Dermis microvascular lymphatic vessel endothelial cell (primary cell): ENCODE measurements around the gene ZNF213. TPM values are rescaled to one million over a fixed set of nuclear protein-coding genes. Genes with fewer than 3 reads are reported as not detected.
"Not testable (repeated sequence)": the region's sequence is repeated elsewhere in the genome, so short reads cannot be mapped to it uniquely, and the experiment has no call there.

Experiments
- DNase-seq, 2 donors: peaks; one replicate each; pipeline versions ENCODE4 v3.0.0 to v3.0.0-alpha.2; 2010; ENCODE audit warnings: low read depth in 2 of 2
- total RNA-seq: library from RNA; depleted of rRNA; stranded (reverse); fragments of >200 nt; gene quantifications from 2 replicates; pipeline ENCODE4 v1.2.1, GENCODE V29; 2014

Gene ZNF213
- total RNA-seq, 1 donor from 2014 or later = 2.8 TPM

GRCh38 chr16:3129137-3130131 is 5.4 kb upstream of the ZNF213 start:
- peak; percentile 76 to 88 for DNase-seq

DNA sequence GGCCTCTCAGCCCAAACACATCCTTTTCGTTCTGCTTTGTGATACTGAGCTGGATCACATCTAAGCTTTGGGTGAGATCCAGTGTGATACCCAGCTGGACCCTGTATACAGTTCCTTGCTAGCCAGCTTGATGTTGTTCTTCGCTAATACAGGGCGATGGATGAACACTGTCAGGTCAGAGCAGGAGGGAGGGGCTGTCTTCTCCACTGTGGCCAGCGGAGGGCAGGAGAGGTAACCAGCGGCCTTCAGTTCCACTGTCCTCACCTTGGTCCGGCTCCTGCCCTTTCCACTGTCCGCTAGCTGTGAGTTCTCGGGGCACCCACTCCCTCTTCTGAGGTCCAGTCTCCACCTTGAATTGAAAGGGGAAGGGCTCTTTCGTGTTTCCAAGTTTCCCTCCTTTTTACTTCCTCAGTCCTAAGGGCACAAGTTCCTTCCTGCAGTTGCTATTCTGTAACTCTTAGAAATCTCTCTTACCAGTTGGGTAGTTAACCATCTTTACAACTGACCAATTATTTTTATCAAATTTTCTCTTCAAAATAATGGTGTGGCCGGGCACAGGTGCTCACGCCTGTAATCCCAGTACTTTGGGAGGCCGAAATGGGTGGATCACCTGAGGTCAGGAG is 3.0 kb upstream of the ZNF213 start:
- DNase-seq = peak; percentile 31 to 62

- no peak for DNase-seq
These were observed 985 bp upstream of the ZNF213 start for GRCh38 chr16:3133844-3134243.

DNA sequence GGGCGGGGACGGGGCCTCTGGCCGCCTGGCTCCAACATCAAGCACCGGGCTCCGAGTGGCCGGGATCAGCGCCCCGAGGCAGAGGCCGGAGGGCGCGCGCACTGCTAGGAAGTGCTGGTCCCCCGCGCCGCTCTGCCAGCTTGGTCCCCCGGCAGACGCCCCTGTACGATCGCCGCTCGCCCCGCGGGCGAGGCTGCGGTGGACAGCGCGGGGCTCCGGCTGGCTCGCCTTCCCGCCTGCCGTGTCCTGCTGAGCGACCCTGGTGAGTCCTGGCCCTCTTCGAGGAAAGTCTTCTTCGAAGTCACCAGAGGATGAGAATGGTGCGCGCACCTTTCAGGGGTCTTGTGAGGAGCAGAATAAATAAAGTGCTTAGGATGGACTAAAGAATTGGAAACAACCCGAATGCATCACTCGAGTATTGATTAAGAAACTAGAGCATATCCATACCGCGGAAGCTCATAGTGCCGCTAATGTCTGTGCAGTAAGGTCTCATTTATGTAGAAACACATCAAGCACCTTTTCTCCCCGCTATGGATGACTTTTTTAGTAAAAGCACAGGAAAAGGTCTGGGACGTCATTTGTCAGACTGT is 392 bp downstream of the ZNF213 start:
- DNase-seq = no peak

DNA sequence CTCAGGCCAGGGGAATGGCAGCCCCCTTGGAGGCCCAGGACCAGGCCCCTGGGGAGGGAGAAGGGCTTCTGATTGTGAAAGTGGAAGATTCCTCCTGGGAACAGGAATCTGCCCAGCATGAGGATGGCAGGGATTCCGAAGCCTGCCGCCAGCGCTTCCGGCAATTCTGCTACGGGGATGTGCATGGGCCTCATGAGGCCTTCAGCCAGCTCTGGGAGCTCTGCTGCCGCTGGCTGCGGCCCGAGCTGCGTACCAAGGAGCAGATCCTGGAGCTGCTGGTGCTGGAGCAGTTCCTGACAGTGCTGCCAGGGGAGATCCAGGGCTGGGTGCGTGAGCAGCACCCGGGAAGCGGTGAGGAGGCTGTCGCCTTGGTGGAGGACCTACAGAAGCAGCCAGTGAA is 2.4 kb downstream of the ZNF213 start:
- DNase-seq = no peak

DNA sequence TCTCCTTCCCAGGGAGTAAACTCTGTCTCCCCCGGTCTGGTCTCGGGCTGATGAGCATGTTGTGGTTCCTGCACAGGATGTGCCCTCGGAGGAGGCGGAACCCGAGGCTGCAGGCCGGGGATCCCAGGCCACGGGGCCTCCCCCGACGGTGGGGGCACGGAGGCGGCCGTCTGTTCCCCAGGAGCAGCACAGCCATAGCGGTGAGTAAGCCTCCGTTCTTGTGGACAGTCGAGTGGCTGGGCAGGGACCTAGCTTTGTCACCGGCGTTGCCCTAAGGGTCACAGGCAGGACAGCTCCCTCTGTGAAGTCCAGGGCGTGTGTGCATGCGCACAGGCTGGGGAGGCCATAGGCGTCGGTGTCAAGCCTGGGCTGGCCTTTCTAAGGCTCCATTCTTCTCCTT is 3.5 kb downstream of the ZNF213 start:
- no peak for DNase-seq

GRCh38 chr16:3138823-3139426 is 4.1 kb downstream of the ZNF213 start:
- no peak for DNase-seq

DNA sequence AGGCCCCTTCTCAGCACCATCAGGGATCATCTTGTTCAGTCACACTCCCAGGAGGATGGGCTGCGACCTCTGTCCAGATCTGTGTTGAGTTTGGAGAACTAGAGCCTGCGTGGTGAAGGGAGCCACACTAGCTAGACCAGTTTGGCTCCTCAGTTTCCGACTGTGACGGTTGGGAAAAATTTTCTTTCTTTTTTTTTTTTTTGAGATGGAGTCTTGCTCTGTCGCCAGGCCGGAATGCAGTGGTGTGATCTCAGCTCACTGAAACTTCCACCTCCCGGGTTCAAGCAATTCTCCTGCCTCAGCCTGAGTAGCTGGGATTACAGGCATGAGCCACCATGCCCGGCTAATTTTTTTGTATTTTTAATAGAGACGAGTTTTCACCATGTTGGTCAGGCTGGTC is 4.7 kb downstream of the ZNF213 start:
- not testable (repeated sequence) for DNase-seq

DNA sequence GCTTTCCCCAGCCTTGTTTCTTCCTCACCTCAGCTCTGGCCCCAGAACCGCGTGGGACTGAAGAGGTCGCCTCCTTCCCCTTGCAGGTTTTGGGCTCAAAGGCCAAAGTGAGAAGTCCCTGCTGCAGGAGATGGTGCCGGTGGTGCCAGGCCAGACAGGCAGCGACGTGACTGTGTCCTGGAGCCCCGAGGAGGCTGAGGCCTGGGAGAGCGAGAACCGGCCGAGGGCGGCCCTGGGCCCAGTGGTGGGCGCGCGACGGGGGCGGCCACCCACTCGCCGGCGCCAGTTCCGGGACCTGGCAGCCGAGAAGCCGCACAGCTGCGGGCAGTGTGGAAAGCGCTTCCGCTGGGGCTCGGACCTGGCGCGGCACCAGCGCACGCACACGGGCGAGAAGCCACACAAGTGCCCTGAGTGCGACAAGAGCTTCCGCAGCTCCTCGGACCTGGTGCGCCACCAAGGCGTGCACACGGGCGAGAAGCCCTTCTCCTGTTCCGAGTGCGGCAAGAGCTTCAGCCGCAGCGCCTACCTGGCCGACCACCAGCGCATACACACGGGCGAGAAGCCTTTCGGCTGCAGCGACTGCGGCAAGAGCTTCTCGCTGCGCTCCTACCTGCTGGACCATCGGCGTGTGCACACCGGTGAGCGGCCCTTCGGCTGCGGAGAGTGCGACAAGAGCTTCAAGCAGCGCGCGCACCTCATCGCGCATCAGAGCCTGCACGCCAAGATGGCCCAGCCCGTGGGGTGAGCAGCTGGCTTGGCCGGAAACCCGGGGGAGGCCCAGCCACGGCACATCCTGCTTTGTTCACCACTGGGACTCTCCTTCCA is 6.0 kb downstream of the ZNF213 start:
- no peak for DNase-seq

DNA sequence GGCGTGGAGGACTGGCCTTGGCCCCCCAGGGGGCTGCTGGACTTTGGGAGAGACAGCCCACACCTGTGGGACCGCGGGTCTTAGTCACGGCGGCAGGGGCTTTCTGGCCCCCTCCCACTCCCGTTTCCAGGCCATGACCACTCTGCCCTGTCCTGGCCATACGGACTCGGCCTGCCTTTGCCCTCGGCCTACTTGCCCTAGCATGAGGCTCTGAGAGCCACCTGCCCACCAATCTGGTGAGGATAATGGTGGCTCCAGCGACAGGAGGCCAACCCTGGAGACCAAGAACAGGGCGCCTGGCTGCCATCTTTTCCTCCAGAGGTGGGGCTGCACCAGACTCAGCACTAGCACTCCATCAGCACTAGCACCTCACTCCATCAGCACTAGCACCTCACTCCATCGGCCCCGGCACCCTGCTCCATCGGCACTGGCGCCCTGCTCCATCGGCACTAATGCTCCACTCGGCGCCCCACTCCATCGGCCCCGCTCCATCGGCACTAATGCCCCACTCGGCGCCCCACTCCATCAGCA is 7.0 kb downstream of the ZNF213 start:
- no peak for DNase-seq

DNA sequence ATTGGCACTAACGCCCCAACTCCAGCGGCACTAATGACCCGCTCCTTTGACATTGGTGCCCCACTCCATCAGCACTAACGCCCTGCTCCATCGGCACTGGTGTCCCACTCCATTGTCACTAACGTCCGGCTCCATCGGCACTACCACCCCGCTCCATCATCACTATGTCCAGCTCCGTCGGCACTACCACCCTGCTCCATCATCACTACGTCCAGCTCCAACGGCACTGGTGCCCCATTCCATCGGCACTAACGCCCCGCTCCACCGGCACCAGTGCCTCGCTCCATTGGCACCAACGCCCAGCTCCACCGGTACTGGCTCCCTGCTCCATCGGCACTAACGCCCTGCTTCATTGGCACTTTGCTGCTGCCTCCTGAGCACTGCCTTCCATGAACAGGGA is 7.5 kb downstream of the ZNF213 start:
- DNase-seq = no peak

DNA sequence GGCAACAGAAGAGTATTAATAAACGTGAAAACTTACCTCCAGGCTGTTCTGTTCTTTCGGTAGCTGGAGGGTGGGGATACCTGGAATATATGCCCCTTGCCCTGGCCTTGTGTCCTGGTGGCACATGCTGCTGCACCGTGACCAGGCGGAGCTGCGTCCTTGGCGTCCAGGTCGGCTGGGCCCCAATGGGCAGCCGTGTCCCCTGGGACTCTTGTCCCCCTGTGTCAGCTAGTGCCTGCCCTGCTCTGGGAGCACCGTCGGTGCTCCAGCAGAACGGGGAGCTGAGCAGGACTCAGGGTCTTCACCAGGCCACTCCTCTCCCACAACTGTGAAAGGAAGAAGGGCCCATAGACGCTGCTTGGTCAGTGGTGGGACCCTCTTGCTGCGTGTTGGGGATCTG is 7.9 kb downstream of the ZNF213 start:
- no peak for DNase-seq

DNA sequence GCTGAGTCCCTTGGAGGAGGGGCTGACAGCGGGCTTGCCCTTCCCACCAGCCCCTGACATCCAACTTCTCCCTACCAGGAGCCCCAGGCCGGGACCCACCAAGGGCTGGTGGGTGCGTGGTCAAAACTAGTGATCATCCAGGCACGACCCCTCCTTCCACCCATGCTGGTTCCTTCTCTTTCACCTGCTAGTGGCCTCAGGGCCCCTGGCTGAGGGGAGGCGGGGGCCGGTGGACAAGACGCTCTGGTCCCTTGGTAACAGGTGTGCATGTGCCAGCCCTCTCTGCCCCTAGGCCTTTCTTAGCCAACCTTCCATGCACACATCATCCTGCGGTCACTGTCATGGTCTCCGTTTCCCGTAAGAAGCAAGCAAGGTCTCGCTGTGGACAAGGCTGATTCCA is 8.4 kb downstream of the ZNF213 start:
- no peak for DNase-seq

DNA sequence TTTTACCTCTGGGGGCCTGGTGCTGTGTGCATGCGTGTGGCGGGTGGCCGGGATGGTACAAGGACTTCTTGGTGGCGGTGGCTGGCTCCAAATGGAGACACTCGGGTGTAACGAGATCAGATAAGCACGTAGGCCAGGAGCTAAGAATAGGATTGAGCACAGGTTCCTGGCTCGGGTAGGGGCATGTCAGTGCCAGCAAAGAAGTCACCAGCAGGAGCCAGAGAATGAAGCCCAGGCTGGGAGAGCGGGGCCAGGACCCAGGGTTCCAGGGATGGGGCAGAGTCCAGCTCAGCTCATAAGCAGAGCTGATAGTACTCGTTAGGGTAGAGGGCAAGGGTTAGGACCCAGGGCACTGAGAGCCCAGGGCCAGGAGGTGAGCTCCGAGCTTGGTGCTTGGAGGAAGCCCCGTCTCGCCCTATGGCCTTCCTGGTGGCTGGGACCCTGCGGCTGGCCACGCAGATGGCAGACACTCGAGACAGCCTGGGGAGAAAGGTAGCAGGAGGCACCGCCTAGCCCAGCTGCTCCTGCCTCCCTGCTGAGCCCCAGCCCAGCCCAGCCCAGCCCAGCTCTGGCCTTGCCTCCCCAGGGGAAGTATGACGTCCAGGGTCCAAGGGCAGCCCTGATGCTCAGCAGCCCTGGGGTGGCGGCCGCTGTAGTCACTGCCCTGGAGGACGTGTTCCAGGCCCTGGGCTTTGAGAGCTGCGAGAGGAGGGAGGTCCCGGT is 8.9 kb downstream of the ZNF213 start:
- no peak for DNase-seq

GRCh38 chr16:3144321-3144983 is 9.6 kb downstream of the ZNF213 start:
- DNase-seq = no peak

DNA sequence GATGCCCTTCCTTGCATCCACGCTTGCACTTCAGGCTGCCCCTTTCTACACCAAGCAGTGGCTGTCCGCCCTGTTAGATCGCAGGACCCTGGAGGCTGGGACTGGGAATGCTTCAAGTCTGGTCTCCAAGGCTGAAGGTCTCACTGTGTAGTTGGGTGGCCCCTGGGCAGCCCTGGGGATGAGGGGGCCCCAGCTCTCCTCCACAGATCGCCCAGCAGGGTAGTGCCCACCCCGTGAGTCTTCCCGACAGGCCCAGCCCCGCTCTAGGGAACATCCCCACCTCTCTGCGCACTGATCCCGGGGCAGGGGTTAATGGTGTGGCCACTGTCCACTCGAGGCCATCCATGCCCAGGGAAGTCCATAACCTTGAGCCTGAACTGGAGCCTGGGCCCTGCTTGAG is 10.3 kb downstream of the ZNF213 start:
- DNase-seq = no peak

- DNase-seq = no peak
These were observed 10.8 kb downstream of the ZNF213 start for GRCh38 chr16:3145660-3146059.

GRCh38 chr16:3147046-3147756 is 12.4 kb downstream of the ZNF213 start:
- DNase-seq = no peak

- no peak for DNase-seq
These were observed 12.9 kb downstream of the ZNF213 start for GRCh38 chr16:3147757-3148104.
